HepG2 (cell line): ENCODE data around the gene BPIFB4. TPM values are rescaled to one million over a fixed set of nuclear protein-coding genes. Genes with fewer than 3 reads are reported as not detected.

ENCODE experiments used
- ATAC-seq: fragments of 200-7000 bp; cut with Tn5 transposase; 3 replicates; pipeline ENCODE4 v1.9.1; 2020; ENCODE audit warnings: mild to moderate bottlenecking, moderate library complexity
- BruUV-seq: library from RNA; stranded (reverse); fragments of 400-500 nt; replicated peaks from 2 replicates; lab custom pipeline; 2021; lab: Mats Ljungman, UMichigan
- CTCF ChIA-PET: fragments of 300-600 bp; formaldehyde crosslinking; extraction: SDS; loops from one replicate; lab custom pipeline; 2021; ENCODE audit warnings: low total read pairs, inconsistent platforms, low intra/inter-chr PET ratio; lab: Yijun Ruan, JAX
- POLR2A ChIA-PET: fragments of 350-600 bp; sonication (Branson Sonifier 250); formaldehyde crosslinking; loops from one replicate; lab custom pipeline; 2020; ENCODE audit warnings: antibody characterized with exemption, inconsistent platforms; lab: Yijun Ruan, JAX
- DNase-seq: peaks from one replicate; pipeline ENCODE4 v3.0.0-alpha.2; 2015; ENCODE audit warnings: low spot score
- FAIRE-seq: peaks from 3 replicates; lab custom pipeline; 2011; peaks lifted over from hg19 to GRCh38; lab: Jason Lieb, UNC
- H2AFZ ChIP-seq: one replicate; pipeline ENCODE4 v1.6.1; 2011; ENCODE audit warnings: low read length, inconsistent platforms
- H3K27ac ChIP-seq: fragments of 300-600 bp; 3 replicates; pipeline ENCODE4 v1.8.0; 2011; ENCODE audit warnings: mixed run types, mild to moderate bottlenecking, mixed read lengths, low read length, inconsistent platforms; ENCODE audit not compliant: insufficient read depth; ENCODE audit errors: extremely low read length
- H3K27me3 ChIP-seq, 2 experiments: fragments of 200-600 bp in 1 of 2; 2 replicates in 1 of 2; 3 replicates in 1 of 2; pipeline versions ENCODE4 v1.6.0 to v1.8.0; 2011; ENCODE audit warnings: low read length in 2 of 2, mild to moderate bottlenecking in 2 of 2, moderate library complexity in 2 of 2, inconsistent platforms in 1 of 2; ENCODE audit not compliant: insufficient read depth in 2 of 2, control insufficient read depth in 1 of 2
- H3K36me3 ChIP-seq, 2 experiments: fragments of 200-600 bp in 1 of 2; replicated peaks in 1 of 2; 2 replicates in 1 of 2; 3 replicates in 1 of 2; pipeline versions ENCODE4 v1.5.1 to v1.8.0; 2011; ENCODE audit warnings: low read length in 2 of 2, inconsistent platforms in 1 of 2; ENCODE audit not compliant: insufficient read depth in 2 of 2, control insufficient read depth in 1 of 2
- H3K4me1 ChIP-seq: 2 replicates; pipeline ENCODE4 v1.5.1; 2012; ENCODE audit warnings: low read length, inconsistent platforms; ENCODE audit not compliant: insufficient read depth
- H3K4me2 ChIP-seq: 2 replicates; pipeline ENCODE4 v1.6.0; 2011; ENCODE audit warnings: low read depth, low read length, inconsistent platforms
- H3K4me3 ChIP-seq, 3 experiments: fragments of 200-600 bp in 1 of 3; sonication (generic), shearing (Covaris generic) in 1 of 3; replicated peaks in 1 of 3; 2 replicates each; pipeline ENCODE4 v1.5.1; 2011 to 2016; ENCODE audit warnings: low read length in 3 of 3, inconsistent platforms in 2 of 3, low read depth in 2 of 3, mild to moderate bottlenecking in 2 of 3, control low read depth in 1 of 3, mixed read lengths in 1 of 3; ENCODE audit not compliant: insufficient read depth in 1 of 3
- H3K79me2 ChIP-seq: one replicate; pipeline ENCODE4 v1.6.1; 2011; ENCODE audit warnings: low read length, inconsistent platforms; ENCODE audit not compliant: insufficient read depth
- H3K9ac ChIP-seq: 2 replicates; pipeline ENCODE4 v1.6.0; 2011; ENCODE audit warnings: mild to moderate bottlenecking, low read depth, low read length, inconsistent platforms; ENCODE audit not compliant: insufficient read depth
- H3K9me3 ChIP-seq: 2 replicates; pipeline ENCODE4 v1.5.1; 2012; ENCODE audit warnings: mild to moderate bottlenecking, low read length
- H4K20me1 ChIP-seq: 2 replicates; pipeline ENCODE4 v1.6.0; 2011; ENCODE audit warnings: inconsistent platforms, mild to moderate bottlenecking, low read length, moderate library complexity; ENCODE audit not compliant: insufficient read depth
- AFF4 ChIP-seq: sonication (generic); formaldehyde crosslinking; IDR thresholded peaks from 2 replicates; pipeline ENCODE4 v1.4.0; 2020; ENCODE audit warnings: missing genetic modification reagents
- AGO2 ChIP-seq: fragments of 200-400 bp; formaldehyde crosslinking; optimal IDR thresholded peaks from 2 replicates; pipeline ENCODE3; 2017; ENCODE audit warnings: mild to moderate bottlenecking, low read depth, low read length, moderate library complexity
- ELF3 ChIP-seq: IDR thresholded peaks from 2 replicates; pipeline ENCODE4 v1.6.1; 2016; ENCODE audit warnings: missing genetic modification reagents, missing compliant biosample characterization
- KDM5A ChIP-seq: fragments of 200-600 bp; sonication (generic); IDR thresholded peaks from 2 replicates; pipeline ENCODE4 v1.7.0; 2018; ENCODE audit warnings: antibody characterized with exemption, mild to moderate bottlenecking, low read length, borderline replicate concordance
- KLF15 ChIP-seq: sonication (generic); formaldehyde crosslinking; IDR thresholded peaks from 2 replicates; pipeline ENCODE4 v1.8.1; 2023; ENCODE audit warnings: borderline replicate concordance, mild to moderate bottlenecking, inconsistent platforms, missing genetic modification reagents, mixed read lengths
- MIXL1 ChIP-seq: IDR thresholded peaks from 2 replicates; pipeline ENCODE4 v1.6.1; 2016
- RBFOX2 ChIP-seq: fragments of 200-400 bp; formaldehyde crosslinking; IDR thresholded peaks from 2 replicates; pipeline ENCODE4 v1.6.1; 2017; ENCODE audit warnings: low read depth, mild to moderate bottlenecking, low read length
- RNF2 ChIP-seq: fragments of 450-650 bp; conservative IDR thresholded peaks from 2 replicates; pipeline ENCODE4 v1.6.1; 2016; ENCODE audit warnings: low read depth
- TEAD2 ChIP-seq: sonication (generic); formaldehyde crosslinking; IDR thresholded peaks from 2 replicates; pipeline ENCODE4 v1.9.0; 2021; ENCODE audit warnings: missing genetic modification reagents
- XRCC5 ChIP-seq: fragments of 200-400 bp; formaldehyde crosslinking; optimal IDR thresholded peaks from 2 replicates; pipeline ENCODE3; 2017; ENCODE audit warnings: mild to moderate bottlenecking, low read length
- ZNF251 ChIP-seq: sonication (generic); formaldehyde crosslinking; IDR thresholded peaks from 2 replicates; pipeline ENCODE4 v1.9.0; 2021; ENCODE audit warnings: mild to moderate bottlenecking, missing genetic modification reagents
- ZNF276 ChIP-seq: sonication (generic); formaldehyde crosslinking; IDR thresholded peaks from 2 replicates; pipeline ENCODE4 v1.4.0; 2020; ENCODE audit warnings: mild to moderate bottlenecking, low read depth, missing genetic modification reagents
- ZNF382 ChIP-seq: sonication (generic); formaldehyde crosslinking; IDR thresholded peaks from 2 replicates; pipeline ENCODE4 v1.5.0; 2020; ENCODE audit warnings: missing genetic modification reagents, mild to moderate bottlenecking, borderline replicate concordance
- ZNF674 ChIP-seq: sonication (generic); formaldehyde crosslinking; IDR thresholded peaks from 2 replicates; pipeline ENCODE4 v1.5.0; 2020; ENCODE audit warnings: low read depth, mild to moderate bottlenecking, missing genetic modification reagents
- ZNF792 ChIP-seq: IDR thresholded peaks from 2 replicates; pipeline ENCODE4 v1.6.1; 2016
- WGBS: methylation state at CpG from one replicate; pipeline ENCODE4 v1.1.6; 2017; ENCODE audit warnings: low lambda C conversion rate; 5-methylcytosine and 5-hydroxymethylcytosine counted together
- in situ Hi-C: cut with HindIII; loops from 2 replicates; pipeline ENCODE4 v1.10.0; 2017; ENCODE audit warnings: low pct_unique_long_range_greater_than_20kb; ENCODE audit not compliant: extremely low pct_ligation_motif_present
- intact Hi-C: fragments of 100-400 bp; cut with micrococcal nuclease; formaldehyde crosslinking; loops from one replicate; pipeline ENCODE4 v1.10.0; 2022; ENCODE audit not compliant: unreplicated experiment
- polyA plus RNA-seq, 8 experiments: library from polyadenylated mRNA; depleted of rRNA in 3 of 8; stranded (reverse) in 7 of 8; unstranded in 1 of 8; fragments of >200 nt; fragmentation: Illumina TruSeq in 4 of 8; extraction: Trizol in 4 of 8; gene quantifications; 2 replicates each; pipeline versions ENCODE4 v1.2.1 to v1.2.3, GENCODE V29; 2011 to 2016; ENCODE audit warnings: low read depth in 4 of 8, missing spikeins in 1 of 8, mixed read lengths in 1 of 8; ENCODE audit not compliant: insufficient read depth in 1 of 8
- total RNA-seq, 5 experiments: library from RNA; depleted of rRNA; stranded (reverse); fragments of >200 nt; fragmentation: Illumina TruSeq; extraction: Trizol; gene quantifications; 2 replicates each; pipeline ENCODE4 v1.2.3, GENCODE V29; 2016; ENCODE audit warnings: low read depth in 1 of 5

Gene BPIFB4
- total and polyA plus RNA-seq, 2 of the 13 experiments (the other 11 are each of a cell fraction or from before 2014, with no cell fraction given) = 0.09 TPM; not detected in 1

- TF ChIP-seq TEAD2 (CRISPR knock-in tag) (0 out of 2 replicates have a peak, but pooled peaks have one; percentile 52), ZNF382 (CRISPR knock-in tag) (no peak), RNF2 (no peak), KDM5A (no peak)
Measured at GRCh38 chr20:33125983-33126382, 46.5 kb downstream of the BPIFB4 start (continued).

- WGBS = 37% methylated on average over 4 of the region's 4 CpGs
- peak; percentile 20; the same call in 2 of the 3 replicates for ATAC-seq
- no peak overlapping the region for H3K9ac ChIP-seq
- no peak overlapping the region for H2AFZ ChIP-seq
- peaks cover 25% of the 10 kb centered on the region for H3K4me1 ChIP-seq
- intact Hi-C loops = loop anchor here (1.0 kb wide), 1 partner anchor 36 kb away; no protein-coding TSS in a partner anchor
- no peaks in the 10 kb centered on the region for H3K9me3 ChIP-seq
- H3K27me3 ChIP-seq = peaks cover 0 to 31% of the 10 kb centered on the region in 2 experiments; a peak in 1 of 5 replicates
- CTCF ChIA-PET = interaction anchor here (1.0 kb wide), 1 partner anchor 31 kb away, joined by 3 read pairs; no protein-coding TSS in a partner anchor
- H3K27ac ChIP-seq = no peak overlapping the region
- no peaks in the 10 kb centered on the region for H3K79me2 ChIP-seq
- H3K36me3 ChIP-seq = no peaks in the 10 kb centered on the region
- peak; percentile 84 for FAIRE-seq
- no TSS peak for BruUV-seq
- H3K4me2 ChIP-seq = no peak overlapping the region; the same call in 1 of the 2 replicates
- DNase-seq = peak; percentile 79
- no peaks in the 10 kb centered on the region for H4K20me1 ChIP-seq
- no peak overlapping the region for H3K4me3 ChIP-seq
- POLR2A ChIA-PET = no interaction called here
- in situ Hi-C loops = no loop called here
- TF ChIP-seq XRCC5 (no peak), AGO2 (no peak), MIXL1 (CRISPR knock-in tag) (peak; percentile 45; the same call in 1 of the 2 replicates), ZNF251 (CRISPR knock-in tag) (no peak), RBFOX2 (no peak), ZNF674 (CRISPR knock-in tag) (no peak), ELF3 (CRISPR knock-in tag) (peak; percentile 55), KLF15 (no peak), KDM5A (no peak), ZNF792 (CRISPR knock-in tag) (no peak), ZNF276 (CRISPR knock-in tag) (no peak), AFF4 (no peak)
Measured at GRCh38 chr20:33127422-33128097, 48.1 kb downstream of the BPIFB4 start.
